Fibroblast of the aortic adventitia (primary cell): ENCODE data around the gene ZMPSTE24. TPM values are rescaled to one million over a fixed set of nuclear protein-coding genes. Genes with fewer than 3 reads are reported as not detected.
"Not testable (repeated sequence)": the region's sequence is repeated elsewhere in the genome, so short reads cannot be mapped to it uniquely, and the experiment has no call there.

Source experiments
- DNase-seq: peaks from one replicate; pipeline ENCODE4 v3.0.0-alpha.2; 2010; ENCODE audit warnings: low read depth
- H3K4me3 ChIP-seq: 2 replicates; pipeline ENCODE4 v1.5.1; 2011; ENCODE audit warnings: low read depth, mild to moderate bottlenecking, control low read depth, low read length, moderate library complexity
- total RNA-seq: library from RNA; depleted of rRNA; stranded (reverse); fragments of >200 nt; gene quantifications from 2 replicates; pipeline ENCODE4 v1.2.3, GENCODE V29; 2012; ENCODE audit warnings: low replicate concordance
- TF ChIP-seq, protein P1 (sequence below): IDR thresholded peaks from 2 replicates; pipeline ENCODE4 v1.5.1; 2011; ENCODE audit warnings: mild to moderate bottlenecking, low read length, control low read depth, inconsistent platforms; ENCODE audit not compliant: insufficient read depth

The ZMPSTE24 gene
- total RNA-seq, 1 donor, result 103 TPM

DNA sequence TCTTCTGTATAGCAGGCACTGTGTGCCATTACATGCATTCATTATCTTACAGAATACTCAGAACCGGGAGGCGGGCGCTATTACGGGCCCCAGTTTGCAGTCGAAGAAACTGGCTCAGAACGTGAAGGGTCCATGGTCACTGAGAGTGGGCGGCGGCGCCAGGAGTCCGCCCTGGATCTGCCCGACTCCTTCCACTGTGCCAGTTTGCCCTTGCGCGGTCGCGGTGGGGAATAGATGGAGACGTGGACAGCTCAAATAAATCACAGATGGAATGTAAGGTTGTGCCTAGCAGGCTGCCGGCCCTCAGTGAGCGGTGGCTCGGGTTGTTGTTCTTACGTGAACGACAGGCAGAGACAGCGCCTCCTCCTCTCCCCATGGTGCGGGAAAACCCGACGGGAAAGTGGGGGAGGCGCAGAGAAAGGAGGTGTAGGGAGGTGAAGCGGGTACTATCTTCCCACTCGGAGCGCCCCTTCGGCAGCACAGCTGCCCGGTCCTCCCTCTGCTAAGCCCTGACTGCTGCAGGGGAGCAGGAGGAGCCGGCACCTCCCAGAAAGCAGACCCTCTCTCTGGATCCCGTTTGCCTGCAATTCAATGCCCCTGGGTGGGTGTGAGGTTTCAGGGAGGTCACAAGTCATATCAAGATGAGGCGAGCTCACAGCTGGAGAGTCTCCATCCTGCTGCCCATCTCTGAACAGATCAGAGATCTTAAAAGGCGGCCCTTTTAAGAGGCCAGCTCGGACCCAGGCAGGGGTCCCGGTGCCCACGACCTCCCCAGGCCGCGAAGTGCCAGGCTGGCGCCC, 58.0 kb downstream of the ZMPSTE24 start:
- H3K4me3 ChIP-seq, result peak overlapping the region; percentile 9
- TF ChIP-seq, protein P1, sequence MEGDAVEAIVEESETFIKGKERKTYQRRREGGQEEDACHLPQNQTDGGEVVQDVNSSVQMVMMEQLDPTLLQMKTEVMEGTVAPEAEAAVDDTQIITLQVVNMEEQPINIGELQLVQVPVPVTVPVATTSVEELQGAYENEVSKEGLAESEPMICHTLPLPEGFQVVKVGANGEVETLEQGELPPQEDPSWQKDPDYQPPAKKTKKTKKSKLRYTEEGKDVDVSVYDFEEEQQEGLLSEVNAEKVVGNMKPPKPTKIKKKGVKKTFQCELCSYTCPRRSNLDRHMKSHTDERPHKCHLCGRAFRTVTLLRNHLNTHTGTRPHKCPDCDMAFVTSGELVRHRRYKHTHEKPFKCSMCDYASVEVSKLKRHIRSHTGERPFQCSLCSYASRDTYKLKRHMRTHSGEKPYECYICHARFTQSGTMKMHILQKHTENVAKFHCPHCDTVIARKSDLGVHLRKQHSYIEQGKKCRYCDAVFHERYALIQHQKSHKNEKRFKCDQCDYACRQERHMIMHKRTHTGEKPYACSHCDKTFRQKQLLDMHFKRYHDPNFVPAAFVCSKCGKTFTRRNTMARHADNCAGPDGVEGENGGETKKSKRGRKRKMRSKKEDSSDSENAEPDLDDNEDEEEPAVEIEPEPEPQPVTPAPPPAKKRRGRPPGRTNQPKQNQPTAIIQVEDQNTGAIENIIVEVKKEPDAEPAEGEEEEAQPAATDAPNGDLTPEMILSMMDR, result no peak

DNA sequence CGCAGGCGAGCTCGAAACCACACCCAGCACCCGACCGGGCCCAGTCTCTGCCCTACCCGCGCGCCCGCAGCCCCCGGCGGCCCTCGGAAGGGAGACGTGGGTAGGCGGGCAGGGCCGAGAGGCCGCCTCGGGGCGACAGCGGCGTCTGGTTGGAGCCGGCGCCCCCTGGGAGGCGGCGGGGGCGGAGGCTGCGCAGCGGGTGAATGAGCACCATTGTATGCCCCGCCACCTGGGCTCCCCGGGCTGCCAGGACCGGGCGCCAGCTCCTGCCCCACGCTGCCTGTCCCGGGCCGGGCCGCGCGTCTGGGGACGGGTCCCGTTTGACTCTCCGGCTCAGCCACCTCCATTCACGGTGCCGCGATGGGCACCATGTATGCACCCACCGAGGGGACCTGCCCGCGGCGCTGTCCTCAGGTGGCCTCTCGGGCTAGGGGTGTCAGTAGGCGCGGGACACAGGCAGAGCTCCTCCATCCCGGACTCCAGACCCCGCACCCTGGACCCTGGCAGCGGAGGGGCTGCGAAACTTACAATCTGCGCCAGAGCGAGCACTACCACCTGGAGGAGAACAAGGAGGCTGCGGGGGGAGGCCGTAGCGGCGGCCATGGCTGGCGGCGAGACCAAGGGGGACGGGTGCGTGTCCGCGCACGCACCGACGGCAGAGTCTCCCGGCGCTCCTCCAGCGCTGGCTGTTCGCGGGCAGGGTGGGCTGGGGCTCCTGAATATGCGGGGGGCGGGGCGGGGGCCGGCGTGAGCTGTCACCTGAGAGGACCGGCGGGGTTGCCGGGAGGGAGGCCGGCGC, 58.8 kb downstream of the ZMPSTE24 start, which contains the start of gene COL9A2:
Gene COL9A2, minus strand, starts transcription at position 692 of the 799 bp plus-strand sequence. Its CDS starts 89 bp downstream, at position 603.
- TF ChIP-seq, protein P1, result no peak
- no peak for DNase-seq
- H3K4me3 ChIP-seq, result peak within 1 kb of the TSS; percentile 9

More for the DNA sequence above, 58.0 kb downstream of the ZMPSTE24 start:
- DNase-seq, result no peak

DNA sequence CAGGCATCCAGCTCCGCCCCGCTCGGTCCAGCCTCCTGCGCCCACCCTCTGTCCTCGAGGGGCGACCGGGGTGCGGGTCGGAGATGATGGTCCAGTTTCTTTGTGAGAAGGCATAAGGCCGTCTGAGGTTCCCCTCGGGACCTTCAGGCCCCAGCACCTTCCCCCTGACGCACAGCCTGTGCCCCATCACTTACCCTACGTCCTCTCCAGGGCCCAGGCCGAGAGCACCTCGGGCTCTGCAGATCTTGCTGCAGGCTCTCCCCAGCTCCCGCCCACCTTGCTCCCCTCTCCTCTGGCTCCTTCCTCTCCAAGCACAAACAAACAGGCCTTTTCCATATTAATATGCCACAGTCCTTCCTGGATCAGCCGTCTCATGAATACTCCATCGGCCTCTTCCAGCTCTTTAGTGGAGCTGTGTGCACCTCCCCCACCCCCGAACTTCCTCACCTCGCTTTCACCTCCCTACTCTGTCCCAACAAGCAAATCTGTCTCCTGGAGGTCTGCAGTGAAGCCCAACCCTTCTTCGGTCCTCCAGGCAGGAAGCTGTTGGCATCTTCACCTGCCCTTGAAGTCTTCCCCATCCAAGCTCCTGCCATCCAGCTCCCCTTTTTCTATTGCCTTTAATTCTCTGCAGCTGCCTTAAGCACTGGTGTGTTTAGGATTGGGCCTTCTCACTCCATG, 59.5 kb downstream of the ZMPSTE24 start:
- DNase-seq, result no peak
- no peak overlapping the region for H3K4me3 ChIP-seq

DNA sequence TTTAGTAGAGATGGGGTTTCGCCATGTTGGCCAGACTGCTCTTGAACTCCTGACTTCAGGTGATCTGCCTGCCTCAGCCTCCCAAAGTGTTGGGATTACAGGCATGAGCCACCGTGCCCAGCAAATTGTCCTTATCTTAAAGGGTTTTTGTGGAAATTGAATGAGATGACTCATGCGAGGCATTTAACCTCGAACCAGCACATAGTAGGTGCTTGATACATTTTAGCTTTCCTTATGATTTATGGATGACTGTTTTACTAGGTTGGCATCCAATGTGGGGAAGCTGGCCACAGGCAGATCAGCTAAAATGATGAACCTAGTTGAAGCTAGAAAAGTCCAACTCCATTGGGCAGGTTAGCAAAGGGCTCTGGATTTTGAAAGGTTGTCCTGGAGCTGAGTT, 60.4 kb downstream of the ZMPSTE24 start:
- no peak for DNase-seq
- TF ChIP-seq, protein P1, result no peak
- H3K4me3 ChIP-seq, result no peak overlapping the region

More for the DNA sequence above, 59.5 kb downstream of the ZMPSTE24 start:
- TF ChIP-seq, protein P1, result no peak

DNA sequence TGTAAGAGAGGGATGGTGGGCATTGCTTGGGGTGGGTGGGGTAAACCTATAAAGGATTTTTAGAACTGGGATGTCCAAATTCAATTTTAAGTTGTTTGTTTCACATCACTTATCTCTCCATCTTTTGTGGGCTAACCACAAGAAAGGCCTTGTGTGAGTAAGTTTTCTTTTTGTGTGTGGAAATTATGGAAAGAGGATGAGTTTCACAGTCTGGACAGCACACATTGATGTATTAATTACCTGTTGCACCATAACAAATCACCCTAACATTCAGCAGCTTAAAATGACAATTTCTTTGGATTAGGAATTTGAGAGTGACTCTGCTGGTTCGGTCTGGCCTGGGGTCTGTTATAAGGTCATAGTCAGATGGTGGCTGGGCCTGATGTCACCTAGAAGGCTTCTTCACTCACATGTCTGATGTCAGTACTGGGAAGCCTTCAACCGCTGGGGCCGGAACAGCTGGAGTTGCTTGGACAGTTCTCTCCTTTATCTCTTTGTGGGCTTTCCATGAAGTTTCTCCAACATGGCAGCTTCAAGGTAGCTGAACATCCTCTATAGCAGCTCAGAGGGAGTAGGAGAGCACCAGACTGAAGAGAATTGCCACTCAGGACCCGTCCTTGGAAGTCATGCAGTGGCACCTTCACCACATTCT, 61.1 kb downstream of the ZMPSTE24 start:
- DNase-seq, result no peak
- TF ChIP-seq, protein P1, result no peak
- no peak overlapping the region for H3K4me3 ChIP-seq

DNA sequence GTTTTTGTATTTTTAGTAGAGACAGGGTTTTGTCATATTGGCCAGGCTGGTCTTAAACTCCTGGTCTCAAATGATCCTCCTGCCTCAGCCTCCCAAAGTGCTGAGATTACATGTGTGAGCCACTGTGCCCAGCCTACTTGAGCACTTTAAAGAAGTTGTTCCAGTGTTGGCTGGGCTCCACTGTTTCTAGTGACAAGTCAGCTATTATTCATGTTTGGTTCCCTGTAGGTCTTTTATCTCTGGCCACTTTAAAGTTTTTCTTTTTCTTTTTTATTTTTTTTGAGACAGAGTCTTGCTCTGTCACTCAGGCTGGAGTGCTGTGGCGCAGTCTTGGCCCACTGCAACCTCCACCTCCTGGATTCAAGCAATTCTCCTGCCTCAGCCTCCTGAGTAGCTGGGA, 73.4 kb downstream of the ZMPSTE24 start:
- not testable (repeated sequence) for DNase-seq

More for the DNA sequence above, 73.4 kb downstream of the ZMPSTE24 start:
- H3K4me3 ChIP-seq, result not testable (repeated sequence)
